Activated CD8-positive, alpha-beta memory T cell treated with anti-CD3 and anti-CD28 coated beads for 36 hours (primary cell): Measurements from ENCODE around the gene DPF1. TPM values are rescaled to one million over a fixed set of nuclear protein-coding genes. Genes with fewer than 3 reads are reported as not detected.

Experiments used
- CTCF ChIA-PET: fragments of 350-600 bp; sonication (Branson Sonifier 250); formaldehyde crosslinking; loops from one replicate; lab custom pipeline; 2021; ENCODE audit warnings: antibody characterized with exemption; lab: Charles Lee
- POLR2A ChIA-PET: fragments of 350-600 bp; sonication (Branson Sonifier 250); formaldehyde crosslinking; loops from one replicate; lab custom pipeline; 2021; ENCODE audit warnings: antibody characterized with exemption; lab: Charles Lee
- total RNA-seq, 2 experiments: library from RNA; stranded (reverse); gene quantifications; one replicate each; pipeline ENCODE4 v1.2.3, GENCODE V29; 2021

DPF1 gene
- total RNA-seq, 2 experiments from 2014 or later: 0.48 to 0.65 TPM

GRCh38 chr19:38209671-38210457 is 14.2 kb downstream of the DPF1 start:
- CTCF ChIA-PET: interaction anchor here (1.1 kb wide), 1 partner anchor 17 kb away, joined by 3 read pairs; no protein-coding TSS in a partner anchor
- POLR2A ChIA-PET: interaction anchor here (0.6 kb wide), 1 partner anchor 53 kb away, joined by 8 read pairs; no protein-coding TSS in a partner anchor

DNA sequence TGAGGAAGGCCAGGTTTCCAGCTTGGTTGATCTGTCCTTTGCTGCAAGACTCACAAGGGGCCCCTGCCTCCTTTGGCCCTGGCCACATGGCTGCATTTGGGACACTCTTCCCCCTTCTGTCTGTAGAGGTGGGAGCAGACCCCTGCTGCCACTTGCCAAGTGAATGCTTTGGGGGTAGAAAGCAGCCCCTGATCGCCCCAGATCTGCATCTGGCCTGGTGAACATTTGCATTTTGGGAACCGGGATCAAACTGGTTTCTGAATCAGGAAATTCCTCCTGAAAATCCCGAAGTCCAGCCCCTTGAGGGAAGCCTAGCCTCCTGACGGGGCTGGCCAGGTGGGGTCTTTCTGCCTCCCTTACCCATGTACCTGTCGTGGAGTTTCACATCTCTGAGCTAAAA is 14.9 kb downstream of the DPF1 start:
- POLR2A ChIA-PET: interaction anchor here (0.6 kb wide), 1 partner anchor 54 kb away, joined by 8 read pairs; no protein-coding TSS in a partner anchor
- CTCF ChIA-PET: interaction anchor here (0.6 to 1.1 kb wide), 2 partner anchors 18 to 34 kb away, joined by 3 read pairs; no protein-coding TSS in a partner anchor

DNA sequence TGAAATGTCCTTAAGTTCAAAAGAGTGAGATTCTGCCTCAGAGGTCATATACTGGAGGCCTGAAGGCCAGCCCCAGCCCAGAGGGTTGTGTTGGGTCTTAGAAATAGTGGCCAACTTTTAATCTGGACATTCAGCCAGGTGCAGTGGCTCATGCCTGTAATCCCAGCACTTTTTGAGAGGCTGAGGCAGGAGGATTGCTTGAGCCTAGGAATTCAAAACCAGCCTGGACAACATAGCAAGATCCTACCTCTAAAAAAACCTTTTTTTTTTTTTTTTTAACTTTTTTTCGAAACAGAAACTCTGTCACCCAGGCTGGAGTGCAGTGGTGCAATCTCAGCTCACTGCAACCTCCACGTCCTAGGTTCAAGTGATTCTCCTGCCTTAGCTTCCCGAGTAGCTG is 15.5 kb downstream of the DPF1 start:
- POLR2A ChIA-PET: no interaction called here
- CTCF ChIA-PET: interaction anchor here (1.1 kb wide), 1 partner anchor 18 kb away, joined by 3 read pairs; no protein-coding TSS in a partner anchor

DNA sequence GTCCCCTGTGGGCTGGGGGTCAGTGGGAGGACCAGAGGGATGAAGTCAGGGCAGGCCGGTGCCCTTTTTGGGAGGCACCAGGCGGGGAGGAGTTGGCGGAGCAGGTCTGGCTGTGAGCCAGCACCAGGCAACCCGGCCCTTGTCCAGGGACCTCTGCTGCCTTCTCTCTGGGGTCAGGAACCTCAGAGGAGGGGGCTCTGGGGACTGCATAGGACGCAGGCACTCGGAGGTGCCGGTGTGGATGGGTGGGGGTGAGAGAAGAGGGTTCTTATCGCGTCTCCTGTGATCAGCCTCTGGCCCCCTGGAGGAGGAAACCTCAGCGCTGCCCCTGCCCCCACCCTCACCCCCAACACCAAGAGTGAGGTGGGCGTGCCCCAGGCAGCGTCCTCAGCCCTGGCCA is 16.5 kb downstream of the DPF1 start:
- ChIA-PET CTCF (no interaction called here), POLR2A (no interaction called here)

DNA sequence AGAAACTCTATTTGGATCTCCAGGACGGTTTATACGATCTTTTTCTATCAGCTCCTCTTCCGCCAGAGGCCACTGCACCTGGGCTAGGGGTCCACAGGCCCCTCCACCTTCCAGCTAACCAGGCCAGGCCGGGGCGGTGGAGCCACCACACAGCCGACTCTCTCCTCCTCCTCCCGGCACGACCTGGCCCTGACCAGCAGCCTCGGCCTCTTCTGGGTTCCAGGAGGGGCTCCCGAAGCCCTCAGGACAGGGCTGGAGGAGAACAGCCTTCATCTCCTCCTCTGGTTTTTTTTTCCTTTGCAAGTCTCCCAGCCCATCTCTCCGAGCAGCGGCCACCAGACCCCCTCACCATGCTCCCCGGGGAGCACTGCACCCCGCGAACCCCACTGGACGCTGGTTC is 17.1 kb downstream of the DPF1 start:
- ChIA-PET CTCF (no interaction called here), POLR2A (no interaction called here)

- CTCF ChIA-PET: no interaction called here
- POLR2A ChIA-PET: interaction anchor here (0.6 kb wide), 1 partner anchor 202 kb away, joined by 7 read pairs; no protein-coding TSS in a partner anchor
Observed at GRCh38 chr19:38206006-38206745, 17.8 kb downstream of the DPF1 start.

DNA sequence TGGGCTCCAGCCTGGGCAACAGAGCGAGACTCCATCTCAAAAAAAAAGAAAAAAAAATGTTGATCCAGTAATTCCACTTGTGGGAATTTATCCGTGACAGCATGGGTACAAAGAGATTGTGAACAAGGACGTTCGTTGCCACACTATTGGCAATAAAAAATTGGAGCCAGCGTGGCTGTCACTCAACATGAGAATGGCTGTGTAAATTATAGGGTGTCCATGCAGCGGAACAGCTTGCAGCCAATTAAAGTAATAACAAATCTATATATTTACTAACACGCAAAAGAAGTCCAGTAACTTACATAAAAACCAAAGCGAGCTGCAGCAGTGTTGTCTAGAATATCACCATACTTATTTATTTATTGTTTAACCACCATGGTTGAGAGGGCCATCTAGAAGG is 19.3 kb downstream of the DPF1 start:
- CTCF ChIA-PET: no interaction called here
- POLR2A ChIA-PET: no interaction called here

- ChIA-PET CTCF (no interaction called here), POLR2A (no interaction called here)
Observed at GRCh38 chr19:38204096-38204495, 19.9 kb downstream of the DPF1 start.

- POLR2A ChIA-PET: no interaction called here
- CTCF ChIA-PET: no interaction called here
Observed at GRCh38 chr19:38203197-38203596, 20.8 kb downstream of the DPF1 start.

DNA sequence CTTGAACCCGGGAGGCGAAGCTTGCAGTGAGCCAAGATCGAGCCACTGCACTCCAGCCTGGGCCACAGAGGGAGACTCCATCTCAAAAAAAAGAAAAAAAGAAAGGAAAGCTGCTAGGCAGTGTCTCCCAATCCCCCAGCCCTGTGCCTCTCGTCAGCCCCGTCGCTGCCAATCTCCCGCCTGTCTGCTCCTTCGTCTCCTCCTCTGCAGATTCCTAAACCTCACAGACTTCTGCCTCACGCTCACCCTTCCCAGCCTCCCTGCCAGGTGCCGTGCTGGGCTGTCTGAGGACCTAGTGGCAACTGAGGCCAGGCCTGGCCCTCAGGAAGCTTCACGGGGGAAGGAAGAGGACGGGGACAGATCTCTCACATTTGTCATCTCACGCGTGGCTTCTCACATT is 21.5 kb downstream of the DPF1 start:
- ChIA-PET POLR2A (no interaction called here), CTCF (no interaction called here)

DNA sequence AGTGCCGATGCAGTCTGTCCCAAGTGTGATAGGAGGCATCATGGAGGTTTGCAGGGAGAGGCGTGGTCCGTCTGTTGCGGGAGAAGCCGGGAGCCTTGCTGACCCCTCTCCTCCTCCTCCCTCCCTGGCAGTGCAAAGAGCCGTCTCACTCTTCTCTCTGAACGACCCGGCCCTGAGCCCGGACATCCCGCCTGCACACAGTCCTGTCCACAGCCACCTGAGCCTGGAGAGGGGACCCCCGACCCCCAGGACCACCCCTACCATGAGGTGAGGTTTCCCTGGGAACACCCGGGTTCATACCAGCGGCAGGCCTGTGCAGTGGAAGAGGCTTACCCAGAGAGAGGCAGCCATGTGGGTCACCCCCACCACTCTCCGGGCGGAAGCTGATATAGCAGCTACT is 22.3 kb downstream of the DPF1 start:
- POLR2A ChIA-PET: no interaction called here
- CTCF ChIA-PET: no interaction called here

GRCh38 chr19:38199340-38199739 is 24.7 kb downstream of the DPF1 start:
- ChIA-PET POLR2A (no interaction called here), CTCF (no interaction called here)

DNA sequence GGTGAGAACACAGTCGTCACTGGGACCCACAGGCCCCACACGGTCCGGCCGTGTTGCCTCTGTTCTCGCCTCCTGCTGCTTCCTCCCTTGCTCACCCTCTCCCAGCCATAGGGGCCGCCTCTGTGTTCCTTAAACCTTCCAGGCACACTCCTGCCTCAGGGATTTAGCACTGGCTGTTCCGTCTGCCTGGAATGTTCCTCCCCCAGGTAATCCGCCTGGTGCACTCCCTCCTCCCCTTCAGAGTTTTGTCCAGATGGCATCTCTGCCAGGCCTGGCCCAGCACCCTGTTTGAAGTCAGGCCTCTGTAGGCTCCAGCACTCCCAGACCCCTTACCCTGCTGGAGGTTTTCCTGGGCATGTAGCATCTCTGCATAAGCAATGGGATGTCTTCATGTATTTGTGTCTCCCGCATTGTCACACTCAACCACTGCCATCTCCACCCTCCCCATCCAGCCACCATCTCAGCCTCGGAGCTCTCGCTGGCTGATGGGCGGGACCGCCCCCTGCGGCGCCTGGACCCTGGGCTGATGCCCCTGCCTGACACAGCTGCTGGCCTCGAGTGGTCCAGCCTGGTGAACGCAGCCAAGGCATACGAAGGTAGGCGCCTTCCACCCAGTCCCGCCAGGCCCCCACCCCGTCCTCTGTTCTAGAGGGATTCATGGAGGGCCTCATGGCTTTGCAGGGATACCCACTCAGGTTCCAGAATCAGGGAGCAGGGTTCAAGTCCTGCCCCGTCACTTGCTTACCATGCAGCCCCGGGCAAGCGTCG is 25.9 kb downstream of the DPF1 start:
- ChIA-PET CTCF (no interaction called here), POLR2A (no interaction called here)

DNA sequence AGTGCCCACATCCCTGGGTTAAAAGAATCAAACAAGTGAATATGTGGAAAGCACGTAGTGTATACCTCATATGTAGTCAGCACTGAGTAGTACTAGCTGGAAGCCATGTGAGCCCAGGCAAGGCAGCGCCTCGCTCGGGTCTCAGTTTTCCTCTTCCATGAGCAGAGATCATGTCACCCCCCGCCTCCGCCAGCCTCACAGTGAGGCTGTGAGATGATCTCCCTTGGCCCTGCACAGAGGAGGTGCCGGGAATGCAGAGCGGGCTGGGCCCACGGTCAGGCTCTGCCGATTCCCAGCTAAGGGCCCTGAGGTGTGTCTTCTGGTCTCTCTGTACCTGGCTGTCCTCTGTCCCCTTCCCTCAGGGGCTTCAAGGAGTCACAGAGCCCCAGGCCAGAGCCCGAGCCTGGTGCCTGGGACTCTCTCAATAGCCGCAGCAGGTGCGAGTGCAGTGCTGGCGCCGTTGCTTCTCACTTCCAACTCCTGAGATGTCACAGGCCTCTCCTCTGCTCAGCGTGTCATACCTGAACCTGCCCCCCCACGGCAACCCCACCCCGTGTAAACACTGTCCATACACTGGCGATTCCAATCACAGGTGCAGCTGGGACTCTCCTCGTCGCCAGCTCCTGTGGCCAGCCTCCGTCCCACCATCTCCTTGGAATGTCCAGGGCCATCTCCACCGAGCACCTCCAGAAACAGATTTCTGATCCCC is 26.9 kb downstream of the DPF1 start:
- POLR2A ChIA-PET: no interaction called here

DNA sequence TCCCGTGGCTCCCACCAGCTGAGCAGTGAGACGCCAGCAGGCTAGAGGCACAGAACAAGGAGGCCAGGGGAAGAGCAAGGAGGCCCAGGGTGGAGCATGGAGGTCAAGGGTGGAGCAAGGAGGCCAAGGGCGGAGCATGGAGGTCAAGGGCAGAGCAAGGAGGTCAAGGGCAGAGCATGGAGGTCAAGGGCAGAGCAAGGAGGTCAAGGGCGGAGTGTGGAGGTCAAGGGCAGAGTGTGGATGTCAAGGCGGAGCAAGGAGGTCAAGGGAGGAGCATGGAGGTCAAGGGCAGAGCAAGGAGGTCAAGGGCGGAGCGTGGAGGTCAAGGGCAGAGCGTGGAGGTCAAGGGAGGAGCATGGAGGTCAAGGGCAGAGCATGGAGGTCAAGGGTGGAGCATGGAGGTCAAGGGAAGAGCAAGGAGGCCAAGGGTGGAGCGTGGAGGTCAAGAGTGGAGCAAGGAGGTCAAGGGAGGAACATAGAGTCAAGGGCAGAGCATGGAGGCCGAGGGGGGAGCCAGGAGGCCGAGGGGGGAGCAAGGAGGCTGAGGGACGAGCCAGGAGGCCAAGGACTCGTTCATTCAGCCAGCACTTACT is 27.7 kb downstream of the DPF1 start:
- POLR2A ChIA-PET: no interaction called here
- CTCF ChIA-PET: no interaction called here

More for the DNA sequence above, 26.9 kb downstream of the DPF1 start:
- CTCF ChIA-PET: no interaction called here

DNA sequence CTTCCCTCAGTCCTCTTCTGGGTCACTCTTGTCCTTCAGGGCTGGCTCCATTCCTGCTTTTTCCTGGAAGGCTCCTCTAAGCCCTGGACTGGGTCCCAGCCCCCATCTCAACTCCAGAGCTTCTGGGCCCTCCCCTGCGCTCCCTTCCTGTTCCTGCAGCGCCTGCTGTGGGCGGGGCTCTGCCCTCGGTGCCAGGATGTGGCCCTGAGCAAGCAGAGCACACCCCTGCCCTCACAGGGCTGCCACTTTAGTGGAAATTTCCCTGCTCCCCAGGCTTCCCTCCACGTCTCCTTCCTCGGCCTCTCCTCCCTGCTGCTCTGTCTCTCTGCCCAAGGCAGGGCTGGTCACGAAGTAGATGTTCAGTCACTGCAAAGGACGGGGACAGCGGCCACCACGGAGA is 28.8 kb downstream of the DPF1 start:
- POLR2A ChIA-PET: no interaction called here

GRCh38 chr19:38194061-38194701 is 29.8 kb downstream of the DPF1 start:
- POLR2A ChIA-PET: no interaction called here
- CTCF ChIA-PET: interaction anchor here (0.6 kb wide), 1 partner anchor 313 kb away, joined by 7 read pairs; no protein-coding TSS in a partner anchor

More for the DNA sequence above, 28.8 kb downstream of the DPF1 start:
- CTCF ChIA-PET: no interaction called here

DNA sequence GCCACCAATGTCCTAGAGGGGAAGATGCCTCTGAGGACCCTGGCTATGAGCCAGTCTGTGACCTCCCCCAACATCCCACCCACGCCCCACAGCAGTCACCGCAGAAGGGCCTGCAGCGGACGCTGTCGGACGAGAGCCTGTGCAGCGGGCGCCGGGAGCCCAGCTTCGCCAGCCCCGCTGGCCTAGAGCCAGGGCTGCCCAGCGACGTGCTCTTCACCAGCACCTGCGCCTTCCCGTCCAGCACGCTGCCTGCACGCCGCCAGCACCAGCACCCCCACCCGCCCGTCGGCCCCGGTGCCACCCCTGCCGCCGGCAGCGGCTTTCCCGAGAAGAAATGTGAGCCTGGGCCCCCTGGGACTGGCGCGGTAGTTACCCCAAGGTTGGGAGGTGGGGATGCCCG is 30.6 kb downstream of the DPF1 start:
- CTCF ChIA-PET: no interaction called here
- POLR2A ChIA-PET: no interaction called here
